GM19035 (cell line): ENCODE data around the gene VPS54.
A peak's percentile ranks its signal among the peaks of the same experiment; 100 is the strongest.
"Not testable (repeated sequence)": the region's sequence is repeated elsewhere in the genome, so short reads cannot be mapped to it uniquely, and the experiment has no call there.

ENCODE experiments used
- ATAC-seq: cut with Tn5 transposase; IDR thresholded peaks from one replicate; pipeline ENCODE4 v1.9.1; 2021; ENCODE audit not compliant: unreplicated experiment

The VPS54 gene

GRCh38 chr2:64023485-64024258, 4.4 kb upstream of the VPS54 start:
- ATAC-seq, result no peak

GRCh38 chr2:64021578-64021977, 2.4 kb upstream of the VPS54 start:
- ATAC-seq, result no peak

GRCh38 chr2:64019975-64020528, 824 bp upstream of the VPS54 start:
- ATAC-seq, result no peak

GRCh38 chr2:64018701-64019082, 536 bp downstream of the VPS54 start:
- peak; percentile 56 for ATAC-seq

- no peak for ATAC-seq
Observed at GRCh38 chr2:64017811-64018700, 1.2 kb downstream of the VPS54 start.

GRCh38 chr2:64015898-64016297, 3.3 kb downstream of the VPS54 start:
- no peak for ATAC-seq

- no peak for ATAC-seq
Observed at GRCh38 chr2:64015391-64015790, 3.8 kb downstream of the VPS54 start.

- no peak for ATAC-seq
Observed at GRCh38 chr2:64014628-64015027, 4.6 kb downstream of the VPS54 start.

- no peak for ATAC-seq
Observed at GRCh38 chr2:64013053-64013452, 6.2 kb downstream of the VPS54 start.

- ATAC-seq, result no peak
Observed at GRCh38 chr2:64012115-64012514, 7.1 kb downstream of the VPS54 start.

- ATAC-seq, result no peak
Observed at GRCh38 chr2:64008434-64009009, 10.7 kb downstream of the VPS54 start.

GRCh38 chr2:64007924-64008323, 11.3 kb downstream of the VPS54 start:
- no peak for ATAC-seq

GRCh38 chr2:64005707-64006356, 13.4 kb downstream of the VPS54 start:
- ATAC-seq, result no peak

GRCh38 chr2:64003239-64003638, 16.0 kb downstream of the VPS54 start:
- no peak for ATAC-seq

GRCh38 chr2:64001382-64002101, 17.7 kb downstream of the VPS54 start:
- ATAC-seq, result no peak

- ATAC-seq, result no peak
Observed at GRCh38 chr2:64000630-64001381, 18.4 kb downstream of the VPS54 start.

GRCh38 chr2:63999049-63999448, 20.2 kb downstream of the VPS54 start:
- no peak for ATAC-seq

- ATAC-seq, result not testable (repeated sequence)
Observed at GRCh38 chr2:63996582-63997198, 22.5 kb downstream of the VPS54 start.
